ENCODE data around the gene ISCA1. TPM values are rescaled to one million over a fixed set of nuclear protein-coding genes. Genes with fewer than 3 reads are reported as not detected.

ISCA1 gene
- total and polyA plus RNA-seq, 2 donors (not counting 3 experiments of a cell fraction or from before 2014, with no cell fraction given), result 14.2 to 22.2 TPM

DNA sequence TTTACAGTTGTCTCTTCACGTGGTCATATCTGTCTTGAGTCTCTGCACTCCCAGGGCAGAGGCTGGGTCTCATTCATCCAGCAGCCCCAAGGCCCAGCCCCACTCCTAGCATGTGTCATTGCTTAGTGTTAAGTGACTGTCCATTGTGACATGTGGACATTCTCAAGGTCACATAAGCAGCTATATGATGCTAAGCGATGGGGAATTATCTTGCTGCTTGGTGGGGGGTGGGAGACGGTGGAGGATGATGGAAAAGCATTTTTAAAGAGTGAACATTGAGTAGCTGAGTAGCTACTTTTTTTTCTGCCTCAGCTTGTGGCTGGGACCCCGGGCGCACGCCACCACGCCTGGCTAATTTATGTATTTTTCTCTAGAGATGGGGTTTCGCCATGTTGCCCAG is 22.8 kb downstream of the ISCA1 start, which contains the start of gene C9orf153:
Gene C9orf153 (minus strand): TSS at position 101 of the 400 bp plus-strand sequence. CDS start 30,054 bp downstream, outside the sequence.
- CTCF ChIA-PET, result no interaction called here
- TF ChIP-seq EZH2 (IDR thresholded peaks at IDR 0.05; ENCODE audit: borderline replicate concordance, low read depth, low read length, severe bottlenecking) (no peak), MYC (IDR thresholded peaks at IDR 0.05; ENCODE audit: low read depth, low read length) (no peak), GATA2 (IDR thresholded peaks at IDR 0.05; ENCODE audit: insufficient read depth, insufficient read length, low read depth, low read length) (no peak), FOS (IDR thresholded peaks at IDR 0.05; ENCODE audit: borderline replicate concordance, insufficient read depth, low read length) (no peak), MAX (IDR thresholded peaks at IDR 0.05; ENCODE audit: insufficient read depth, insufficient read length) (no peak), JUN (IDR thresholded peaks at IDR 0.05; ENCODE audit: borderline replicate concordance, insufficient read depth, insufficient read length, low read depth) (no peak), POLR2A (IDR thresholded peaks at IDR 0.05; ENCODE audit: low read depth, low read length) (no peak)
- TF ChIP-seq, protein P1, sequence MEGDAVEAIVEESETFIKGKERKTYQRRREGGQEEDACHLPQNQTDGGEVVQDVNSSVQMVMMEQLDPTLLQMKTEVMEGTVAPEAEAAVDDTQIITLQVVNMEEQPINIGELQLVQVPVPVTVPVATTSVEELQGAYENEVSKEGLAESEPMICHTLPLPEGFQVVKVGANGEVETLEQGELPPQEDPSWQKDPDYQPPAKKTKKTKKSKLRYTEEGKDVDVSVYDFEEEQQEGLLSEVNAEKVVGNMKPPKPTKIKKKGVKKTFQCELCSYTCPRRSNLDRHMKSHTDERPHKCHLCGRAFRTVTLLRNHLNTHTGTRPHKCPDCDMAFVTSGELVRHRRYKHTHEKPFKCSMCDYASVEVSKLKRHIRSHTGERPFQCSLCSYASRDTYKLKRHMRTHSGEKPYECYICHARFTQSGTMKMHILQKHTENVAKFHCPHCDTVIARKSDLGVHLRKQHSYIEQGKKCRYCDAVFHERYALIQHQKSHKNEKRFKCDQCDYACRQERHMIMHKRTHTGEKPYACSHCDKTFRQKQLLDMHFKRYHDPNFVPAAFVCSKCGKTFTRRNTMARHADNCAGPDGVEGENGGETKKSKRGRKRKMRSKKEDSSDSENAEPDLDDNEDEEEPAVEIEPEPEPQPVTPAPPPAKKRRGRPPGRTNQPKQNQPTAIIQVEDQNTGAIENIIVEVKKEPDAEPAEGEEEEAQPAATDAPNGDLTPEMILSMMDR (IDR thresholded peaks at IDR 0.05; ENCODE audit: extremely low read depth in 1 of 2, insufficient read depth in 1 of 2, low read depth in 1 of 2, low read length in 2 of 2), result no peak
- POLR2A ChIA-PET, result no interaction called here
- no peaks in the 10 kb centered on the region for H3K79me2 ChIP-seq (ENCODE audit: control insufficient read depth, insufficient read depth, low read length)
- no peaks in the 10 kb centered on the region for H3K9me1 ChIP-seq (replicated peaks; ENCODE audit: control insufficient read depth, extremely low read depth, insufficient read depth, low read length)
- H3K9me3 ChIP-seq (replicated peaks; ENCODE audit: control insufficient read depth, insufficient read depth, low read length), result no peaks in the 10 kb centered on the region
- no peak within 1 kb of the TSS for H3K9ac ChIP-seq (replicated peaks; ENCODE audit: extremely low read depth, insufficient read depth, low read length)
- no peak within 1 kb of the TSS for H3K4me2 ChIP-seq (ENCODE audit: insufficient read depth, low read length)
- no peak within 1 kb of the TSS for H3K27ac ChIP-seq (ENCODE audit: insufficient read depth, low read depth, low read length)
- no peaks in the 10 kb centered on the region for H3K27me3 ChIP-seq (ENCODE audit: control insufficient read depth in 2 of 2, insufficient read depth in 2 of 2, low read length in 2 of 2)
- BruUV-seq (replicated peaks), result no TSS peak
- peaks cover 5% of the 10 kb centered on the region for H3K4me1 ChIP-seq (ENCODE audit: control insufficient read depth, extremely low read depth, insufficient read depth, low read length)
- H3K36me3 ChIP-seq (ENCODE audit: control insufficient read depth in 2 of 2, extremely low read depth in 1 of 2, insufficient read depth in 2 of 2, low read length in 2 of 2), result peaks cover 0 to 4% of the 10 kb centered on the region in 2 experiments
- dilution Hi-C loops (cut with MboI; ENCODE audit: extremely low pct_ligation_motif_present, low sequenced_read_pairs), result no loop called here
- H3K4me3 ChIP-seq (replicated peaks in 1 of 3; ENCODE audit: insufficient read depth in 1 of 3, low read depth in 1 of 3, low read length in 3 of 3), result no peak within 1 kb of the TSS
- intact Hi-C loops (cut with micrococcal nuclease), result no loop called here
- no peak within 1 kb of the TSS for H2AFZ ChIP-seq (ENCODE audit: low read depth, low read length)
- no peak for DNase-seq (ENCODE audit: low read depth, low spot score)
- FAIRE-seq, result no peak
- H4K20me1 ChIP-seq (replicated peaks; ENCODE audit: control insufficient read depth, extremely low read depth, insufficient read depth, low read length), result no peaks in the 10 kb centered on the region
